Measurements from ENCODE around the gene IL13RA1. TPM values are rescaled to one million over a fixed set of nuclear protein-coding genes. Genes with fewer than 3 reads are reported as not detected.

The IL13RA1 gene
- total and polyA plus RNA-seq, 4 donors = 31.2 to 137 (median 44.5) TPM

DNA sequence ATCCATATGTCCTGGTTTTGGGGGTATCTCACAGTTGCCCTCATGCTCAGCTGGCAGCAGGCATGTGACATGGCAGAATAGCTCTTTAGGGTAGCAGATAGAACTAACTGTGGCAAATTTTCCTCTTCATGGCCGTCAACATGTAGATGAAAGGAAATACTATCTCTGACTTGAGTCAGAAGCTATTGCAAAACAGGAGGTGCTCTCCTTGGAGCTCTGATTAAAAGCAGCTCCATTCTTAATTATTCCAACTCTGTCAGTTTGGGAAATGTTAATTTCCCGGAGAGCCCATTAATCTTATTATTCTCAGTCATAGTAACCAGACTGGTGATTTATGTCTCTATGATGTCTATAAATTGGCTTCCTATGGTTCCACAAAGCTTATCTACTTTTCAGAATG is 18.2 kb downstream of the IL13RA1 start:
- no peaks in the 10 kb centered on the region for H3K27me3 ChIP-seq (ENCODE audit: control insufficient read depth in 4 of 4, insufficient read depth in 4 of 4, low read length in 3 of 4)
- H3K36me3 ChIP-seq (ENCODE audit: control insufficient read depth in 4 of 4, insufficient read depth in 3 of 4, low read depth in 1 of 4, low read length in 3 of 4) = peaks cover 0 to 7% (median 3%) of the 10 kb centered on the region in 4 donors
- TF ChIP-seq JUND (IDR thresholded peaks at IDR 0.05) (no peak), CTCF (IDR thresholded peaks at IDR 0.05; ENCODE audit: low read depth, low read length, missing input control) (no peak), TAF1 (conservative IDR thresholded peaks at IDR 0.05) (no peak), HNF4G (IDR thresholded peaks at IDR 0.05) (no peak), FOXA1 (IDR thresholded peaks at IDR 0.05) (no peak), SP1 (IDR thresholded peaks at IDR 0.05) (no peak), REST (IDR thresholded peaks at IDR 0.05) (no peak), RAD21 (IDR thresholded peaks at IDR 0.05) (no peak), YY1 (IDR thresholded peaks at IDR 0.05) (no peak), NR2F2 (IDR thresholded peaks at IDR 0.05) (no peak), RXRA (IDR thresholded peaks at IDR 0.05) (no peak), FOXA2 (IDR thresholded peaks at IDR 0.05) (no peak)
- TF ChIP-seq, protein P1, sequence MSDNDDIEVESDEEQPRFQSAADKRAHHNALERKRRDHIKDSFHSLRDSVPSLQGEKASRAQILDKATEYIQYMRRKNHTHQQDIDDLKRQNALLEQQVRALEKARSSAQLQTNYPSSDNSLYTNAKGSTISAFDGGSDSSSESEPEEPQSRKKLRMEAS (IDR thresholded peaks at IDR 0.05) = no peak
- 82% methylated on average over 2 of the region's 2 CpGs for WGBS
- H3K4me3 ChIP-seq (ENCODE audit: low read depth in 1 of 3, low read length in 3 of 3) = no peak overlapping the region
- H3K4me1 ChIP-seq (ENCODE audit: control insufficient read depth in 4 of 4, insufficient read depth in 4 of 4, low read length in 3 of 4) = peaks cover 0 to 5% (median 3%) of the 10 kb centered on the region in 4 donors
- H3K9me3 ChIP-seq (ENCODE audit: control insufficient read depth in 4 of 4, low read length in 3 of 4) = no peaks in the 10 kb centered on the region
- no peak overlapping the region for H3K9ac ChIP-seq (ENCODE audit: low read depth in 1 of 2, low read length in 2 of 2)
- no peak overlapping the region for H3K27ac ChIP-seq (ENCODE audit: low read depth in 1 of 2, low read length in 2 of 2)
- no peak for DNase-seq (ENCODE audit: low spot score)

DNA sequence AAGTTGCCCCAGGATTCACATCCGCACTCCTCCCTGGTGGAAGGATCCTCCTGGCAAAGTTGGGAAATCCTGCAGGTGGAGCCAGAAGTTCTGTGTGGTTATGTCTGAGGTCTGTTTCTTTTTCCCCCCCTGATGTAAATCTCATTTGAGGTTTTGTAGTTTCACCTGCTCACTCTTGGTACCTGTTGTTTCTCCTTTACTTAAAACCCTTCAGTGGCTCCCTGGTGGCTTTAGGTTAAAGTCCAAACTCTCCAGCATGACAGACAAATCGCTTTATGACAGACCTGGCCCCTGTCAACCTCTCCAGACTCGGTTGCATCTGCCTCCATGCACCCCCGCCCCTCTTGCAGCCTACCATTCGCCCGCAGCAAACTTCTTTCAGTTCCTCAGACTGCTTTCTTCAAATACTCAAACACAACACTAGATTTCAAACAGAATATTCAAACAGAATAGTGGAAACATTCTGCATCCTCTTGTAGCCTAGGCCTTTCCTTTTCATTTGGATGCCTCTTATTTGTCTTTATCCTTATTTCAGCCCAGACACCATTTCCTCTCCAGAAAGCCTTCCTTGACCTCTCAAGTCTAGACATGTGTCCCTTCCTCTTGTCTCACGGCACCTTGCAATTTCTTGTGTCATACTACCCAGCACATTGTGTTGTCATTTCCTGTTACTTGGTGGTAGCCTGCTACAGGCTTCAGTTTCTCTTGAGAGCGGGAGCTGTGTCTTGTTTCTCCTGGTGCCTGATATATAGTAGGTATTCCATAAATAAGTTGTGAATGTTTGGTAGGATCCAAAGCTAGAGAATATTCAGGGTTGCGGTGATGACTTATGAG is 24.8 kb downstream of the IL13RA1 start:
- peaks cover 0 to 5% (median under 1%) of the 10 kb centered on the region in 4 donors for H3K4me1 ChIP-seq (ENCODE audit: control insufficient read depth in 4 of 4, insufficient read depth in 4 of 4, low read length in 3 of 4)
- H3K4me3 ChIP-seq (ENCODE audit: low read depth in 1 of 3, low read length in 3 of 3) = no peak overlapping the region
- no peaks in the 10 kb centered on the region for H3K9me3 ChIP-seq (ENCODE audit: control insufficient read depth in 4 of 4, low read length in 3 of 4)
- no peak overlapping the region for H3K9ac ChIP-seq (ENCODE audit: low read depth in 1 of 2, low read length in 2 of 2)
- WGBS = 80% methylated on average over 9 of the region's 9 CpGs
- H3K27ac ChIP-seq (ENCODE audit: low read depth in 1 of 2, low read length in 2 of 2) = no peak overlapping the region
- TF ChIP-seq ATF3 (IDR thresholded peaks at IDR 0.05) (no peak), TAF1 (conservative IDR thresholded peaks at IDR 0.05) (no peak), REST (IDR thresholded peaks at IDR 0.05) (no peak), ZBTB33 (IDR thresholded peaks at IDR 0.05) (no peak), JUND (IDR thresholded peaks at IDR 0.05) (no peak), GABPA (IDR thresholded peaks at IDR 0.05 in 1 of 2, conservative IDR thresholded peaks at IDR 0.05 in 1 of 2) (no peak), FOXA2 (IDR thresholded peaks at IDR 0.05) (no peak), CTCF (IDR thresholded peaks at IDR 0.05; ENCODE audit: low read depth, low read length, missing input control) (no peak)
- DNase-seq (ENCODE audit: low spot score) = no peak
- peaks cover 0 to 5% (median 2%) of the 10 kb centered on the region in 4 donors for H3K36me3 ChIP-seq (ENCODE audit: control insufficient read depth in 4 of 4, insufficient read depth in 3 of 4, low read depth in 1 of 4, low read length in 3 of 4)
- no peaks in the 10 kb centered on the region for H3K27me3 ChIP-seq (ENCODE audit: control insufficient read depth in 4 of 4, insufficient read depth in 4 of 4, low read length in 3 of 4)

Data from liver (tissue), 9 donors.